K562 (cell line): Measurements from ENCODE around the gene ZMPSTE24. TPM values are rescaled to one million over a fixed set of nuclear protein-coding genes. Genes with fewer than 3 reads are reported as not detected.

Experiments used
- ATAC-seq: fragments of 200-7000 bp; cut with Tn5 transposase; 3 replicates; pipeline ENCODE4 v1.9.1; 2020; ENCODE audit warnings: moderate library complexity
- BruUV-seq: library from RNA; stranded (reverse); fragments of 400-500 nt; replicated peaks from 2 replicates; lab custom pipeline; 2021; lab: Mats Ljungman, UMichigan
- CTCF ChIA-PET: fragments of 300-600 bp; formaldehyde crosslinking; extraction: SDS; loops from one replicate; lab custom pipeline; 2021; ENCODE audit warnings: low intra/inter-chr PET ratio; lab: Yijun Ruan, JAX
- POLR2A ChIA-PET: fragments of 300-600, 350-650 bp; sonication (Branson Sonifier 250); formaldehyde crosslinking; extraction: SDS; loops from one replicate; lab custom pipeline; 2021; ENCODE audit warnings: antibody characterized with exemption, inconsistent platforms; lab: Yijun Ruan, JAX
- DNase-seq, 4 experiments: peaks; one replicate each; pipeline versions ENCODE4 v3.0.0 to v3.0.0-alpha.2; 2011 to 2018; ENCODE audit warnings: low spot score in 3 of 4, mixed read lengths in 3 of 4; ENCODE audit errors: extremely low read depth in 1 of 4
- FAIRE-seq: peaks from 2 replicates; lab custom pipeline; 2011; peaks lifted over from hg19 to GRCh38; lab: Jason Lieb, UNC
- H2AFZ ChIP-seq: 2 replicates; pipeline ENCODE4 v1.6.0; 2011; ENCODE audit warnings: low read depth, low read length, control low read depth, inconsistent platforms
- H3K27ac ChIP-seq: fragments of 200-600 bp; 3 replicates; pipeline ENCODE4 v1.8.0; 2011; ENCODE audit warnings: low read depth, mild to moderate bottlenecking, control low read depth, inconsistent platforms, low read length, moderate library complexity, mixed read lengths; ENCODE audit errors: extremely low read depth
- H3K27me3 ChIP-seq, 2 experiments: fragments of 300-600 bp in 1 of 2; 2 replicates in 1 of 2; 3 replicates in 1 of 2; pipeline versions ENCODE4 v1.6.0 to v1.8.0; 2011; ENCODE audit warnings: inconsistent platforms in 2 of 2, low read length in 2 of 2, mild to moderate bottlenecking in 1 of 2, mixed read lengths in 1 of 2, moderate library complexity in 1 of 2; ENCODE audit not compliant: control insufficient read depth in 2 of 2, insufficient read depth in 2 of 2
- H3K36me3 ChIP-seq: fragments of 300-600 bp; 3 replicates; pipeline ENCODE4 v1.8.0; 2011; ENCODE audit warnings: mild to moderate bottlenecking, low read length, inconsistent platforms; ENCODE audit not compliant: control insufficient read depth, insufficient read depth
- H3K4me1 ChIP-seq, 2 experiments: fragments of 200-600 bp in 1 of 2; replicated peaks in 1 of 2; 2 replicates in 1 of 2; 3 replicates in 1 of 2; pipeline versions ENCODE4 v1.5.1 to v1.8.0; 2011; ENCODE audit warnings: inconsistent platforms in 2 of 2, low read length in 2 of 2, mild to moderate bottlenecking in 1 of 2, mixed read lengths in 1 of 2, moderate library complexity in 1 of 2; ENCODE audit not compliant: control insufficient read depth in 2 of 2, insufficient read depth in 2 of 2
- H3K4me2 ChIP-seq: 2 replicates; pipeline ENCODE4 v1.6.1; 2011; ENCODE audit warnings: low read length, control low read depth, inconsistent platforms, mixed read lengths; ENCODE audit not compliant: insufficient read depth
- H3K4me3 ChIP-seq: fragments of 200-600 bp; sonication (generic), shearing (Covaris generic); 2 replicates; pipeline ENCODE4 v1.5.1; 2016; ENCODE audit warnings: control low read depth, inconsistent platforms
- H3K79me2 ChIP-seq: fragments of 200-600 bp; 3 replicates; pipeline ENCODE4 v1.8.0; 2011; ENCODE audit warnings: low read length, inconsistent platforms; ENCODE audit not compliant: control insufficient read depth, insufficient read depth
- H3K9ac ChIP-seq, 2 experiments: 2 replicates each; pipeline versions ENCODE4 v1.6.0 to v1.6.1; 2011; ENCODE audit warnings: low read depth in 2 of 2, low read length in 2 of 2, control low read depth in 1 of 2, inconsistent platforms in 1 of 2, mild to moderate bottlenecking in 1 of 2, mixed read lengths in 1 of 2; ENCODE audit not compliant: insufficient read depth in 1 of 2
- H3K9me1 ChIP-seq: one replicate; pipeline ENCODE4 v1.6.0; 2011; ENCODE audit warnings: inconsistent platforms, mild to moderate bottlenecking, low read length, moderate library complexity; ENCODE audit not compliant: control insufficient read depth, insufficient read depth
- H3K9me3 ChIP-seq: replicated peaks from 2 replicates; pipeline ENCODE4 v1.5.1; 2011; ENCODE audit warnings: low read depth, low read length, inconsistent platforms; ENCODE audit not compliant: control insufficient read depth, insufficient read depth
- H4K20me1 ChIP-seq: replicated peaks from 2 replicates; pipeline ENCODE4 v1.6.1; 2011; ENCODE audit warnings: low read length, inconsistent platforms, mixed read lengths; ENCODE audit not compliant: control insufficient read depth, insufficient read depth
- BCOR ChIP-seq: fragments of 450-650 bp; IDR thresholded peaks from 2 replicates; pipeline ENCODE4 v1.6.1; 2016
- BHLHE40 ChIP-seq: IDR thresholded peaks from 2 replicates; pipeline ENCODE4 v1.6.1; 2011; ENCODE audit warnings: low read length, improper control_type of control experiment
- CBFA2T2 ChIP-seq: fragments of 450-650 bp; conservative IDR thresholded peaks from 2 replicates; pipeline ENCODE4 v1.6.1; 2017; ENCODE audit warnings: mild to moderate bottlenecking
- HNRNPLL ChIP-seq: fragments of 200-400 bp; formaldehyde crosslinking; IDR thresholded peaks from 2 replicates; pipeline ENCODE4 v1.6.1; 2017; ENCODE audit warnings: low read length, low read depth, mild to moderate bottlenecking; ENCODE audit not compliant: poor library complexity, severe bottlenecking
- PHF20 ChIP-seq: fragments of 450-650 bp; IDR thresholded peaks from 2 replicates; pipeline ENCODE4 v1.6.1; 2018; ENCODE audit not compliant: partially characterized antibody
- PTTG1 ChIP-seq: fragments of 450-650 bp; IDR thresholded peaks from 2 replicates; pipeline ENCODE4 v1.6.1; 2016; ENCODE audit warnings: low read depth, mild to moderate bottlenecking, missing genetic modification characterization, missing compliant biosample characterization
- RHOXF2B ChIP-seq: fragments of 250-450 bp; sonication (Bioruptor Pico); conservative IDR thresholded peaks from 2 replicates; pipeline ENCODE4 v1.5.1; 2021
- SRSF7 ChIP-seq: fragments of 200-400 bp; formaldehyde crosslinking; optimal IDR thresholded peaks from 2 replicates; pipeline ENCODE3; 2017; ENCODE audit warnings: mild to moderate bottlenecking, low read depth, low read length
- TAF9B ChIP-seq: fragments of 450-650 bp; IDR thresholded peaks from 2 replicates; pipeline ENCODE4 v1.6.1; 2018; ENCODE audit warnings: mild to moderate bottlenecking; ENCODE audit not compliant: partially characterized antibody
- TARDBP ChIP-seq: fragments of 450-650 bp; IDR thresholded peaks from 2 replicates; pipeline ENCODE4 v1.6.1; 2016
- TEAD2 ChIP-seq: fragments of 450-650 bp; IDR thresholded peaks from 2 replicates; pipeline ENCODE4 v1.6.1; 2016; ENCODE audit warnings: missing genetic modification characterization, control low read depth, missing compliant biosample characterization
- TFAM ChIP-seq: fragments of 250-450 bp; sonication (Bioruptor Pico); conservative IDR thresholded peaks from 2 replicates; pipeline ENCODE4 v1.5.0; 2021; ENCODE audit warnings: mild to moderate bottlenecking, moderate library complexity
- TOE1 ChIP-seq, 2 experiments: fragments of 450-650 bp in 1 of 2; sonication (generic) in 1 of 2; formaldehyde crosslinking in 1 of 2; IDR thresholded peaks; 2 replicates each; pipeline versions ENCODE4 v1.7.1 to v1.8.0; 2016 to 2022; ENCODE audit warnings: borderline replicate concordance in 2 of 2, mild to moderate bottlenecking in 2 of 2, antibody characterized with exemption in 1 of 2, inconsistent platforms in 1 of 2, low read depth in 1 of 2, missing genetic modification reagents in 1 of 2, moderate library complexity in 1 of 2
- ZBTB1 ChIP-seq: sonication (generic); formaldehyde crosslinking; IDR thresholded peaks from 2 replicates; pipeline ENCODE4 v1.8.1; 2023; ENCODE audit warnings: missing genetic modification reagents, low read depth, mild to moderate bottlenecking, borderline replicate concordance
- ZNF407 ChIP-seq: fragments of 450-650 bp; IDR thresholded peaks from 2 replicates; pipeline ENCODE4 v1.6.1; 2016; ENCODE audit warnings: low read depth
- WGBS: fragments of 100-300 bp; shearing (Covaris generic); methylation state at CpG from one replicate; pipeline ENCODE4 v1.1.6; 2016; ENCODE audit warnings: low coverage, mixed read lengths; ENCODE audit not compliant: insufficient coverage; ENCODE audit errors: missing lambda C conversion rate; 5-methylcytosine and 5-hydroxymethylcytosine counted together
- in situ Hi-C: fragments of 300-500 bp; cut with MboI; formaldehyde crosslinking; loops from 4 replicates; pipeline ENCODE4 v1.15.0; 2018; ENCODE audit warnings: inconsistent platforms, mixed read lengths
- intact Hi-C: fragments of 100-400 bp; cut with micrococcal nuclease; formaldehyde crosslinking; loops from 2 replicates; pipeline ENCODE4 v1.14.2; 2022
- polyA plus RNA-seq, 8 experiments: library from polyadenylated mRNA; depleted of rRNA in 4 of 8; stranded (reverse) in 5 of 8; unstranded in 3 of 8; fragments of >200 nt; fragmentation: Nextera tagmentation in 2 of 8; fragmentation: Illumina TruSeq in 1 of 8; extraction: Ambion mirVana in 2 of 8; extraction: Trizol in 1 of 8; gene quantifications; 2 replicates each; pipeline versions ENCODE4 v1.2.1 to v1.2.3, GENCODE V29; 2011 to 2014; ENCODE audit warnings: inconsistent platforms in 1 of 8, missing spikeins in 1 of 8
- total RNA-seq, 7 experiments: library from RNA; depleted of rRNA in 6 of 7; stranded (reverse); fragments of >200 nt in 6 of 7; fragmentation: Illumina TruSeq in 2 of 7; extraction: Trizol in 2 of 7; gene quantifications; 2 replicates each; pipeline versions ENCODE4 v1.2.1 to v1.2.3, GENCODE V29; 2011 to 2021; ENCODE audit warnings: low replicate concordance in 1 of 7

Gene ZMPSTE24
- total and polyA plus RNA-seq, 9 of the 15 experiments (the other 6 are each of a cell fraction or from before 2014, with no cell fraction given) = 30.7 to 75.9 (median 64.3) TPM

DNA sequence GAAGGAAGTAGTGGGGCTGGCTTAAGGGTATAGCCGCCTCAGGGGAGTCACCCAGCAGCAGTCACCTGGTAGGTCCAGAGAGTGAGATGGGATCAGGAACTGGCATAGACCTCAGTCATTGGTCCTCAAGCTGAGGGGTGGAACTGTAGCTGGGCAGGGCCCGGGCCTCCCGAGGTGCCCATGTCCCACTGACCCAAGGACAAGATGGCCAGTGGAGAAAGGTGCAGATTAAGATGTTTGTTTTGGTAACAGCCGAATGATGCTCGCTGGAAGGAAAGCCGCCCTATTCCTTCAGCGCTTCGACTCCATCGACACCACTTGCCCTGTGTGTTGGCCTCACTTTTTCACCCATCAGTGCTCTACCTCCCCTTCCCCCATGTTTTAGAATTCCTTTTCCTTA, 42.6 kb downstream of the ZMPSTE24 start:
- H4K20me1 ChIP-seq = no peaks in the 10 kb centered on the region
- no peaks in the 10 kb centered on the region for H3K9me1 ChIP-seq
- H3K9me3 ChIP-seq = no peaks in the 10 kb centered on the region
- CTCF ChIA-PET = no interaction called here
- 0 out of 4 replicates have a peak overlapping the region, but pooled peaks of 1 of the 2 experiments have one; percentile 17 for H3K9ac ChIP-seq
- H3K36me3 ChIP-seq = no peaks in the 10 kb centered on the region
- TF ChIP-seq SRSF7 (no peak), TFAM (no peak), TOE1 (IDR thresholded peaks at IDR 0.05; ENCODE audit: borderline replicate concordance) (no peak), TOE1 (CRISPR knock-in tag; IDR thresholded peaks at IDR 0.05; ENCODE audit: borderline replicate concordance, low read depth) (no peak), HNRNPLL (no peak), CBFA2T2 (no peak), PHF20 (no peak), TARDBP (no peak), RHOXF2B (CRISPR knock-in tag) (no peak), ZNF407 (no peak), ZBTB1 (CRISPR knock-in tag) (no peak), BHLHE40 (no peak), TEAD2 (tag) (no peak), TAF9B (no peak), PTTG1 (tag) (no peak), BCOR (no peak)
- TF ChIP-seq, all 486 proteins: peak for 0
- Histone ChIP-seq H3K27me3 (peaks cover 0 to 15% of the 10 kb centered on the region in 2 experiments; a peak in 1 of 5 replicates), H2AFZ (no peak overlapping the region), H3K4me1 (peaks cover 0 to 17% of the 10 kb centered on the region in 2 experiments; a peak in 2 of 5 replicates), H3K4me2 (no peak overlapping the region), H3K4me3 (no peak overlapping the region), H3K79me2 (no peaks in the 10 kb centered on the region), H3K27ac (no peak overlapping the region)
- WGBS = 53% methylated on average over 9 of the region's 9 CpGs
- BruUV-seq = no TSS peak
- FAIRE-seq (no peak), DNase-seq (peak in 1 of 4 experiments; percentile 8), ATAC-seq (no peak)
- in situ Hi-C loops (loop anchor here (10.0 kb wide), 1 partner anchor 146 kb away; no protein-coding TSS in a partner anchor), intact Hi-C loops (no loop called here)
- POLR2A ChIA-PET = interaction anchor here (0.5 to 1.1 kb wide), 3 partner anchors 16 to 34 kb away, joined by 3 read pairs; no protein-coding TSS in a partner anchor
